ENCODE results near the gene SPPL3.

Gene SPPL3

DNA sequence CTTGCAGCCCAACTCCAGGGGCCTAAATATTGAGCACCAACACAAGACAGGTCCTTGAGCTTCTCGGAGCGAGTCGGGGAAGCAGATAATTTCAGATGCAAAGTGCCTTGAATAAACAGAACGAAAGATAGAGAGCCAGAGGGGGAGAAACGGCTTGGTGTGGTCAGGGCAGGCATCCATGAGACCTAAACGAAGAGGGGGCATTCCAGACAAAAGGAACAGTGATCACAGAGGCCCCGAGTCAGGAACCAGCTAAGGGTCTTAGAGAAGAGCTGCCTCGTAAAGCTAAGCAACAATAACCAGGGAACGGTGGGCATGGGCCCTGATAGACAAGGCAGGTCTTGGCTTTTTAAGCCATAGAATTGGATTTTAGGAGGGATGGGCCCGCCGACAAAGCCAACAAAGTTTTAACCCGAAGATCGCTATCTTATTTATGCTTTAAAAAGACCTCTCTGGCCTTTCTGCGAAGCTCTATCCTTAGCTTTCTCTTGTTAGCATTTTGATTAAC is 179.0 kb downstream of the SPPL3 start:
- no peak for DNase-seq (ENCODE audit: low read depth in 2 of 2)

DNA sequence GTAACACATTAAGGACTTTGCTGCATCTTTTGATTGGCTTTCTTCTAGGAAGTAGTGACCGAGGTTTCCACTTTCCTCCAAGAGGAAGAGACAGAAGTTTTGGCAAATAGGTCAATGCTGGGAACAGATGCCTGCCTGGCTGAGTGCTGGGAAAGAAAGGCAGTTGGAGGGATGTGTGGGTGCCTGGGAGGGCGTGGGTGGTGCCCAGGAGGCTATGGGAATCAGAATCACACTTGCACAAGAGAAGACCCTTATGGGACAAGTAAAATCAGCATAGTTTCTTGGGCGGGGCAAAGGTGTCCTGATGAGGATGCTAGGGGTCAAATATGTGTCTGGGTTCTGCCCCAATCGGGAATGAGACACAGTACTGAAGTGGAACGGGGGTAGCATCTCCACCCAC is 179.4 kb downstream of the SPPL3 start:
- DNase-seq (ENCODE audit: low read depth in 2 of 2) = no peak

DNA sequence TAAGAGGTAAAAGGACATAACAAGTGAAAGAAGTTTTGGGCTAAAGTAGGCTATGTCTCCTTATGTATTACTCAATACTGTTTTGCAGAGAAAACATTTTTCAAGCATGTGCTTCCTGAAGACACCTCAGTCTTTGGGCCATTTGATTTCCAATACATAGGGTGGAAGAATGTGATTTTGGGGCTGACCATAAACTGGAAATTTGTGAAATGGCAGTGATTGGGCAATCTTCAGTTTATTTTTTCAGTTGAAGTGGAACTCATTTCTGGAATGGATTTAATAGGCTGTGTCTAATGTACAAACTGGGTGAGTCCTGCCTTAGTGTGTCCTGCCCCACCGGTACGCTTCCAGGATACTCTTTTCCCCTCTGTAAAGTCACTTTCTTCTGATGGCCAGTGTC is 181.4 kb downstream of the SPPL3 start:
- no peak for DNase-seq (ENCODE audit: low read depth in 2 of 2)

DNA sequence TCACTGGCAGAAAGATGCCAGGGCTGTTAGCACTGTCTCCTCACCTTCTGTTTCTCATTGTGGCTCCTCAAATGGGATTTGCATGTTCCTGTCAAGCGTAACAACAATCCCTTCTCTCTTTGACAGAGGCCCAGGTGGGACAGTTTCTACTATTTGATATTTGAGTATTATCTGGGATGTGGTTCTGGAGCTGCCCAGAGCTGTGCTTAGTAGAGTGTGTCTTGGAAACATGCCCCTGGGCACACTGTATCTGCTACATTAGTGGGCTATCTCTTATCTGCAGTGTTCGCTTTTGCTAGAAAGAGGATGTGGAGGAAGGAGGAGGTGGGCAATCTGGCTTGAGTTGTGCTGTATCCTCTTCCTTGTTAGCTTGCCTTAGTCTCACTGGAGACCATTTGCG is 182.3 kb downstream of the SPPL3 start:
- no peak for DNase-seq (ENCODE audit: low read depth in 2 of 2)

DNA sequence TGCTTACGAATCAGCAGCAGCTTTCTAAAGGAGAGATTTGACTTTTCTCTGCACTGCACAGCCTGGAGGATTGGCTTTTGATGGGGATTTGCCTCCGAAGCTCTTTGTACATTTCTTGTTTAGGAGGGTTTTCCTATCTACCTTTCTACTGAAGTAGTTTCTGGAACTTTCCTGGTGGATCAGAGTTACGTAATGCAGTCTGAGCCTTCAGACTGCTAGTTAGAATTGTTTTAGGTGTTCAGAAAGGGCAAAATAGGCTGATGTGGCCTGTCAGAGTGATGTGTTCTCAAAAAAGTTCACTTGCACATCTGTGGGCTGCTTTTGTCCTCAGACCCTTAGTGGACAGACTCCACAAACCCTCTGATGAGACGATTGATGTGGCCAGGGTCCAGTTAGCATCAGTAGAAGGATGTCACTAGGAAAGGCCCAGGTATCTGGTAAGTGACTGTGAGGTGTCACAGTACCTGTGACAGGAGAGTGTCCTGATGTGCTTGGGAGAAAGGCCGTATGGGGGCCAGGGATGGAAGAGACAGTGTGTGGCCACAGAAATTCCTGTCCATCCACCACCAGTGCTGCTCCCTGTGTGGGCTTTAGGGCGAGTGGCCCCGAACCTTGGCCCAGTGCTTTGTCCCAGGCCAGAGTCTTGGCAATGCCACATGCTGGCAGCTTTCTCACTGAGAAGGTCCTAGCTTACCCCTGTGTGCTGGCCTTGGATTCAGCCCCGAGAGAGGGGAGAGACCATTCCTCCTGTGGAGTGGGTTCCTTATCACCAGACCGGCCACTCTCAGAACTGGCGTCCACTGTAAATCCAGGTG is 183.0 kb downstream of the SPPL3 start:
- DNase-seq (ENCODE audit: low read depth in 2 of 2) = no peak

DNA sequence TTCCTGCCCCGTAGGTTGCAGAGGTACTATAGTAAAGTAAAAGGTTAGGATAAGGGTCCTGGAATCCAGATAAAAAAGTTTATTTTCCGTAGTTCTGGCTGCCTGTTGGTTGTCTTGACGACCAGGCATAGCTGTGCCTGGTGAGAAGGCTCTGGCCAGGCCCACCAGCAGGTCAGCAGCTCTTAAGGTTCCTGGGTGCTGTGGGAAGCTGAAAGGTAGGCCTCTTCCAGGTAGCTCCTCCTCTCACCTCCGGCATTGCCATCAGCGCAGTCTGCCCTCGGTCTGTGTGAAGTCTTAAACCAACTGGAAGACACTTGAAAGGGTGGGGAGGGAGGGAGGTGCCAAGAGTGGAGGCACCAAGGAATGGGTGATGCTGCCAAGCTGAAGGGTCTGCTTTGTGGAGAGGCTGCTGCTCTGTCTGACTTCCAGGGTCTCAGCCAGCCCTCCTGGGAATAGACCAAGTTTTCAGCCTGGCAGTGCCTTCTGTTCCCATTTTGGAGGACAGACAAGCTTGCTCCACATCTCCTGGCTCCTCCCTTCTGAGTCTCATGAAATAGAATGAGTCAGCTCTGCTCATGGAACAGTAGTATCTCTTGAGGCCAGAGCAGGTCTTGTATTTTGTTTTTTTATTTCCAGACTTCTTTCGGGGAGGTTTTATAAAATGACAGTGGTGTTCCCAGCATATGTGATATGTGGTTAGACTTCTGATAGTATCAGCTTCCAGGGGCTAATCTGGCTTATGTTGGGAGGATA is 183.7 kb downstream of the SPPL3 start:
- DNase-seq (ENCODE audit: low read depth in 2 of 2) = no peak

DNA sequence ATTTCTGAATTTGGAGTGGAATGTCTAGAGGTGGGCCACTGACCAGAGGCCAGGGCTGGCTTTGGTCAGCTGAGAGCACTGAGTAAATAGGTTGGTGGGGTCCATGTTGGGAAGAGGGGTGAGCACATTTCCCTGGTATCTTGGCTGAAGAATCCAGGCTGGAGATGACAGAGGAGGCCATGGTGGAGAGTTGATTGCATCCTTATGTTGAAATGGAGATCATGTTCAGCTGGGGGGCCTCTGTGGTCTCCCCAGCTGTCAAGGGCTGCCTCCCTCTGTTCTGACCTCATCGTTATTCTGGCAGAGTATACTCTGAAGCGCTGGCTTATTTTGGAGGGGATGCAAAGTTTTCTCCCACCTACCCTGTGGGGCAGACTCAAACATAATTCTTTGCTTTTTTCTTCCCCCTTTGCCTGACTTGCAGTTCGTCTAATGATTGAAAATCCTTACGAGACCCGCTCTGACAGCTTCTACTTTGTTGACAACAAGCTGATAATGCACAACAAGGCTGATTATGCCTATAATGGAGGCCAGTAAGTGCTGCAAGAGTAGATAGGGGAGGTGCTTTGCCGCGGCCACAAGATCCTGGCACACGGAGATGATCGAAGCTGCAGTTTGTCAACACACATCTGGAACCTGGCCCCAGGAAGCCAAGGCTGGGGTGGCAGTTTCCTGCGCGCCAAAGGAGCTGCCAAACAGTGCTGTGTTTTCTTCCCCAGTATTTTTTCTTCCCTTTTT is 184.5 kb downstream of the SPPL3 start:
- no peak for DNase-seq (ENCODE audit: low read depth in 2 of 2)

DNA sequence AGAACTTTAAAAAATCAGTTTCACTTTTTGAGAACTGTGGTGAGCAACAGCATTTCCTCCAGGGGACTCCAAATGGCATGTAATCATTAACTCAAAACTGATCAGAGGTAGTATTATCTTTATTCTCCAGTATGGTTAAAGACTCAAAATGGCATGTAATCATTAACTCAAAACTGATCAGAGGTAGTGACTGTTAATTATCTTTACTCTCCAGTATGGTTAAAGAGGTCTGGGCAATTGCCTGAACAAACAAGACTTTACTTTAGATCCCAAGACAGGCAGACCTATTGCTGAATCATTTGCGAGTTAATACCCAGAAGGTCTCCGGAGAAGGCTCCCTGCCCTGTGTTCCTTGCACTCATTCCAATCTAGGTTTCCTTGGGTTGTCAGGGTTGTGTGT is 185.1 kb downstream of the SPPL3 start:
- DNase-seq (ENCODE audit: low read depth in 2 of 2) = no peak

DNA sequence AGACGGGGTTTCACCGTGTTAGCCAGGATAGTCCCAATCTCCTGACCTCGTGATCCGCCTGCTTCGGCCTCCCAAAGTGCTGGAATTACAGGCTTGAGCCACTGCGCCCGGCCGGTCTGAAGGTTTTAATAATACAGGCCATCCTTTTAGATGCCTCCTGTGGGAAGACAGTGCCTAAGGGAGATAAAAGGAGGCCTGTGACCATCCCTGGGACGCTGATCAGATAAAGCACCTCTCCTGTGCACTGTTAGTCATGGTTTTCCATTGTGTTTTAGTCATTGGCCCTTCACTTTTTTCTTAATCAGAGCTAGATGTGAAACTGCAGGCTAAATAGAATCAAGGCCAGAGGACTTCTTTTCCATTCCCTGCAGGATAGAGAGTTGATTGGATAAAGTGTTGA is 186.1 kb downstream of the SPPL3 start:
- no peak for DNase-seq (ENCODE audit: low read depth in 2 of 2)

DNA sequence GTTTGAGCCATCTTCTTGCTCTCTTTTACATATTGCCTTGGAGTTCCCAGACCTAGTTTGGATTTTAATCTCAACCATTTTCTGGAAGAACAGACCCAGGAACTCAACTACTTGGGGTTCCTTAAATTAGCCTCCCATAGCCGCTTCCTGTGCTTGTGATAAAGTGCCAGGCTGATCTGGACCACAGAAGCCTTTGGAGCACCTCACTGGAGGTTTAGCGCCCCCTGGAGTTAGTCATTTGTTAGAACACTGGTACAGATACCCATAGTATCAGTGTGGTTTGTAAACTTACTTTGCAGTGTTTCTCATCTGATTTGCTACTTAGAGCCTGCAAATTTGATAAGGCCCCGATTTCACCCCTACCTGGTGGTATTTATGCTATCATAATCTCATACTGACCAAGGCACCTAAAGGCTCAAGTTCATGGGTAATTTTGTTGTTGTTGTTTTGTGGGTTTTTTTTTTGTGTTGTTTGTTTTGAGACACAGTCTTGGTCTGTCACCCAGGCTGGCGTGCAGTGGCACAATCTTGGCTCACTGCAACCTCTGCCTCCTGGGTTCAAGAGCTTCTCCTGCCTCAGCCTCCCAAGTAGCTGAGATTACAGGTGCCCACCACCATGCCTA is 190.2 kb downstream of the SPPL3 start:
- DNase-seq (ENCODE audit: low read depth in 2 of 2) = peak; percentile 48 to 51

DNA sequence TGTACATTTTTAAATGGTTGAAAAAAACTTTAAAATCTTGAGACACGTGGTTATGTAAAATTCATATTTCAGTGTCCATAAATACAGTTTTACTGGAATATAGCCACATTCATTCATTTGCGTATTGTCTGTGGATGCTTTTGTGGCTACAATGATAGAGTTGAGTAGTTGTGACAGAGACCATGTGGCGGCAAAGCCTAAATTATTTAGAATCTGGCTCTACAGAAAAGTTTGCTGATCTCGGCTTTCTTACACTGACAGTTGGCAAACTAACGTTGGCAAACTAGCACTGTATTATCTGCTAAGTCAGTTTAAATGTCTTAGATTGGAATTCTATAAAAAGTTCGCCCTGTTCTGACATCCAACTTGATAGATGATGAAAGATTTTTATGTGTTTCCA is 191.5 kb downstream of the SPPL3 start:
- no peak for DNase-seq (ENCODE audit: low read depth in 2 of 2)
